ENCODE results near the gene TRMT13.

The TRMT13 gene

GRCh38 chr1:100107696-100108095, 25.3 kb upstream of the TRMT13 start:
- TF ChIP-seq CTCF (conservative IDR thresholded peaks at IDR 0.05; ENCODE audit: control insufficient read depth, insufficient read depth, low read depth, low read length), result no peak
- no peak overlapping the region for H3K4me3 ChIP-seq (ENCODE audit: control insufficient read depth, low read depth, low read length)
- DNase-seq (ENCODE audit: low read depth), result no peak

GRCh38 chr1:100109554-100110066, 23.4 kb upstream of the TRMT13 start:
- H3K4me3 ChIP-seq (ENCODE audit: control insufficient read depth, low read depth, low read length), result no peak overlapping the region
- DNase-seq (ENCODE audit: low read depth), result no peak
- TF ChIP-seq CTCF (conservative IDR thresholded peaks at IDR 0.05; ENCODE audit: control insufficient read depth, insufficient read depth, low read depth, low read length), result no peak

DNA sequence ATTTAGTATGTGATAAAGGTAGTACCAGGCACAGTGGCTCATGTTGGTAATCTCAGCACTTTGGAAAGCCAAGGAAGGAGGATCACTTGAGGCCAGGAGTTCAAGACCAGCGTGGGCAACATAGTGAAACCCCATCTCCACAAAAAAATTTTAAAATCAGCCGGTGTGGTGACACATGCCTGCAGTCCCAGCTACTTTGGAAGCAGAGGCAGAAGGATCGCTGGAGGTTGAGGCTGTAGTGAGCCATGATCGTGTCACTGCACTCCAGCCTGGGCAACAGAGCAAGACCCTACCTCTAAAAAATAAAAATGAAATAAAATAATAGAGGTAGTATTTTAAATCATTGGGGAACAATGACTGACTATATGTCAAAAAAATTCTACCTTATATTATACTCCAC, 17.4 kb upstream of the TRMT13 start:
- no peak for DNase-seq (ENCODE audit: low read depth)
- no peak overlapping the region for H3K4me3 ChIP-seq (ENCODE audit: control insufficient read depth, low read depth, low read length)
- no peak for TF ChIP-seq CTCF (conservative IDR thresholded peaks at IDR 0.05; ENCODE audit: control insufficient read depth, insufficient read depth, low read depth, low read length)

- no peak for DNase-seq (ENCODE audit: low read depth)
- no peak for TF ChIP-seq CTCF (conservative IDR thresholded peaks at IDR 0.05; ENCODE audit: control insufficient read depth, insufficient read depth, low read depth, low read length)
- no peak overlapping the region for H3K4me3 ChIP-seq (ENCODE audit: control insufficient read depth, low read depth, low read length)
Measured at GRCh38 chr1:100122177-100122576, 10.8 kb upstream of the TRMT13 start.

GRCh38 chr1:100127226-100127625, 5.7 kb upstream of the TRMT13 start:
- H3K4me3 ChIP-seq (ENCODE audit: control insufficient read depth, low read depth, low read length), result no peak overlapping the region
- no peak for DNase-seq (ENCODE audit: low read depth)
- TF ChIP-seq CTCF (conservative IDR thresholded peaks at IDR 0.05; ENCODE audit: control insufficient read depth, insufficient read depth, low read depth, low read length), result no peak

- TF ChIP-seq CTCF (conservative IDR thresholded peaks at IDR 0.05; ENCODE audit: control insufficient read depth, insufficient read depth, low read depth, low read length), result no peak
- peak; percentile 46 for DNase-seq (ENCODE audit: low read depth)
- no peak overlapping the region for H3K4me3 ChIP-seq (ENCODE audit: control insufficient read depth, low read depth, low read length)
Measured at GRCh38 chr1:100130552-100131077, 2.3 kb upstream of the TRMT13 start.

- DNase-seq (ENCODE audit: low read depth), result no peak
- TF ChIP-seq CTCF (conservative IDR thresholded peaks at IDR 0.05; ENCODE audit: control insufficient read depth, insufficient read depth, low read depth, low read length), result no peak
- peak overlapping the region; percentile 85 for H3K4me3 ChIP-seq (ENCODE audit: control insufficient read depth, low read depth, low read length)
Measured at GRCh38 chr1:100131623-100132022, 1.3 kb upstream of the TRMT13 start.
